Liver (tissue), 9 donors: ENCODE results near the gene PPP2R2D. TPM values are rescaled to one million over a fixed set of nuclear protein-coding genes. Genes with fewer than 3 reads are reported as not detected.

ENCODE experiments used
- DNase-seq: peaks from one replicate; pipeline ENCODE4 v3.0.0-alpha.2; 2017; ENCODE audit warnings: low spot score
- H3K27ac ChIP-seq, 2 donors: one replicate each; pipeline ENCODE4 v1.7.0; 2013; ENCODE audit warnings: inconsistent platforms in 2 of 2, low read length in 2 of 2, control low read depth in 1 of 2, low read depth in 1 of 2, mild to moderate bottlenecking in 1 of 2
- H3K27me3 ChIP-seq, 4 donors: one replicate each; pipeline versions ENCODE4 v1.6.1 to v1.7.0; 2013; ENCODE audit warnings: low read length in 3 of 4, inconsistent platforms in 1 of 4, mild to moderate bottlenecking in 1 of 4, moderate library complexity in 1 of 4; ENCODE audit not compliant: control insufficient read depth in 4 of 4, insufficient read depth in 4 of 4
- H3K36me3 ChIP-seq, 4 donors: one replicate each; pipeline versions ENCODE4 v1.6.1 to v1.7.0; 2013; ENCODE audit warnings: low read length in 3 of 4, mild to moderate bottlenecking in 3 of 4, low read depth in 1 of 4, moderate library complexity in 1 of 4; ENCODE audit not compliant: control insufficient read depth in 4 of 4, insufficient read depth in 3 of 4
- H3K4me1 ChIP-seq, 4 donors: one replicate each; pipeline versions ENCODE4 v1.6.1 to v1.7.0; 2013; ENCODE audit warnings: low read length in 3 of 4, mild to moderate bottlenecking in 3 of 4, moderate library complexity in 1 of 4; ENCODE audit not compliant: control insufficient read depth in 4 of 4, insufficient read depth in 4 of 4
- H3K4me3 ChIP-seq, 3 donors: one replicate each; pipeline versions ENCODE4 v1.6.1 to v1.7.0; 2013; ENCODE audit warnings: low read length in 3 of 3, control low read depth in 1 of 3, low read depth in 1 of 3, mild to moderate bottlenecking in 1 of 3
- H3K9ac ChIP-seq, 2 donors: one replicate each; pipeline ENCODE4 v1.7.0; 2013; ENCODE audit warnings: low read length in 2 of 2, mild to moderate bottlenecking in 2 of 2, moderate library complexity in 2 of 2, control low read depth in 1 of 2, low read depth in 1 of 2
- H3K9me3 ChIP-seq, 4 donors: one replicate each; pipeline versions ENCODE4 v1.6.1 to v1.7.0; 2013; ENCODE audit warnings: low read length in 3 of 4; ENCODE audit not compliant: control insufficient read depth in 4 of 4
- EGR1 ChIP-seq, 2 donors: IDR thresholded peaks; 2 replicates each; pipeline ENCODE4 v1.6.1; 2016 to 2018; ENCODE audit warnings: antibody characterized with exemption in 2 of 2, low read depth in 2 of 2
- FOXA1 ChIP-seq: IDR thresholded peaks from 2 replicates; pipeline ENCODE4 v1.6.1; 2016; ENCODE audit warnings: antibody characterized with exemption
- FOXA2 ChIP-seq: IDR thresholded peaks from 2 replicates; pipeline ENCODE4 v1.6.1; 2016; ENCODE audit warnings: antibody characterized with exemption
- GABPA ChIP-seq, 2 donors: IDR thresholded peaks in 1 of 2; conservative IDR thresholded peaks in 1 of 2; 2 replicates each; pipeline ENCODE4 v1.6.1; 2016; ENCODE audit warnings: antibody characterized with exemption in 2 of 2, mild to moderate bottlenecking in 1 of 2, moderate library complexity in 1 of 2
- HNF4A ChIP-seq, 2 donors: conservative IDR thresholded peaks; 2 replicates each; pipeline ENCODE4 v1.6.1; 2016; ENCODE audit warnings: antibody characterized with exemption in 2 of 2, mild to moderate bottlenecking in 2 of 2
- HNF4G ChIP-seq: IDR thresholded peaks from 2 replicates; pipeline ENCODE4 v1.6.1; 2016; ENCODE audit warnings: antibody characterized with exemption
- NR2F2 ChIP-seq: IDR thresholded peaks from 2 replicates; pipeline ENCODE4 v1.6.1; 2016; ENCODE audit warnings: antibody characterized with exemption
- RXRA ChIP-seq, 2 donors: IDR thresholded peaks; 2 replicates each; pipeline ENCODE4 v1.6.1; 2017 to 2018; ENCODE audit warnings: antibody characterized with exemption in 2 of 2, mild to moderate bottlenecking in 1 of 2
- SP1 ChIP-seq: IDR thresholded peaks from 2 replicates; pipeline ENCODE4 v1.6.1; 2018; ENCODE audit warnings: antibody characterized with exemption, mild to moderate bottlenecking
- TAF1 ChIP-seq: conservative IDR thresholded peaks from 2 replicates; pipeline ENCODE4 v1.6.1; 2016; ENCODE audit warnings: antibody characterized with exemption, mild to moderate bottlenecking
- YY1 ChIP-seq: IDR thresholded peaks from 2 replicates; pipeline ENCODE4 v1.6.1; 2016; ENCODE audit warnings: antibody characterized with exemption, mild to moderate bottlenecking
- WGBS: extraction: QIAGEN DNeasy Blood & Tissue Kit; methylation state at CpG from one replicate; pipeline ENCODE4 v1.1.7; 2013; 5-methylcytosine and 5-hydroxymethylcytosine counted together
- polyA plus RNA-seq, 2 donors: library from polyadenylated mRNA; stranded (reverse) in 1 of 2; unstranded in 1 of 2; fragments of 200-250 nt in 1 of 2; fragments of >200 nt in 1 of 2; fragmentation: Nextera tagmentation in 1 of 2; extraction: Ambion mirVana in 1 of 2; gene quantifications; one replicate each; pipeline versions ENCODE4 v1.2.1 to v1.2.3, GENCODE V29; 2013 to 2015
- total RNA-seq, 2 donors: library from RNA; depleted of rRNA; stranded (reverse); fragments of >200 nt; gene quantifications; one replicate each; pipeline ENCODE4 v1.2.3, GENCODE V29; 2014
- TF ChIP-seq, protein P1 (sequence below): IDR thresholded peaks from 2 replicates; pipeline ENCODE4 v1.6.1; 2016; ENCODE audit warnings: antibody characterized with exemption
- TF ChIP-seq, protein P2 (sequence below): IDR thresholded peaks from 2 replicates; pipeline ENCODE4 v1.6.1; 2016; ENCODE audit warnings: antibody characterized with exemption, mild to moderate bottlenecking
- TF ChIP-seq, protein P3 (sequence below): fragments of 150-350 bp; IDR thresholded peaks from 2 replicates; pipeline ENCODE4 v1.5.1; 2017; ENCODE audit warnings: improper control_type of control experiment, low read depth, low read length; ENCODE audit not compliant: missing input control
- TF ChIP-seq, protein P4 (sequence below): IDR thresholded peaks from 2 replicates; pipeline ENCODE4 v1.6.1; 2016; ENCODE audit warnings: antibody characterized with exemption
- donor health status: healthy.
- donor health status: healthy.
- donor health status: healthy.
- donor health status: healthy.
- donor health status: healthy.

PPP2R2D gene
- total and polyA plus RNA-seq, 4 donors: 5.9 to 20.5 (median 14.3) TPM

DNA sequence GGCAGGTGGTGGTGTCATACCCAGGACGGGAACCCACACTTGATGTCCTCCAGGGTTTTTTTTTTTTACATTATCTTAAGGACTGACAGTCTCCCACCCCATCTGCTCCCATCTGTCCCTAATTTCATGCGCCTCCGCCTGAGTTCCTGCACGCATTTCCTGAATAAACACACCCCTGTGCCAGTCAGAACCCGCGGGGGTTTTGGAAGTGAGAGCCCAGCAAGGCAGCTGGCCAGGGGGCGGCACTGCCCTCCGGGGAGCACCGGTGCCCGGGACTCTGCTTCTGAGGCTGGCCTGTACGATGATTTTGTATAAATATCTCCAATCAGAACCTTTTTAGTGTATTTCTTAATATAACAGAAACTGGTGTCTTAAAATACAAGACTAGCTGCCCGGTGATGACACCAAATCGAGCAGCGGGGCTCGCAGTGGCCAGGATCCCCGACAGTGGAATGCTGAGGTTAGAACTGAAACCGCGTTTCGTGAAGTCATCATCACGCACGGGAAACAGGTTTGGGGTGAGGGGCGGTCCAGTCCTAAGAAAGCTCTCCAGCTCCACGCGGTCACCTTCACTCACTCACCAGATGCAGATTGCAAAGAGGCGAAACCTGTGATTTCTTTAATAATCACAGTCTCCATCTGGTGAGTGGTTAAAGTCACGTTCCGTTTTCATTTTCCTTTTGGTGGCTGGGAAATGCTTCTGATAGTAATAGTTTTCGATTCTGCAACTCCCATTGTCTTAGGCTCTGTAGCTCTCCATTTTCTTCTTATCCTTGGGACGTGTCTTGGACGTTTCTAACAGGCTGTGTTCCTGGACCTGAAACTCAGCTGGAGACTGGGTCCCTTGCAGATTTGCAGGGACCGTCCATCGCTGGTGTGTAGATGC lies 61.2 kb downstream of the PPP2R2D start:
- peaks cover 0 to 14% (median 6%) of the 10 kb centered on the region in 4 donors for H3K36me3 ChIP-seq
- no peak overlapping the region for H3K4me3 ChIP-seq
- no peak for TF ChIP-seq EGR1 (IDR thresholded peaks at IDR 0.05; ENCODE audit: low read depth in 2 of 2)
- TF ChIP-seq HNF4A (conservative IDR thresholded peaks at IDR 0.05): no peak
- TF ChIP-seq GABPA (IDR thresholded peaks at IDR 0.05 in 1 of 2, conservative IDR thresholded peaks at IDR 0.05 in 1 of 2): no peak
- TF ChIP-seq NR2F2: no peak
- TF ChIP-seq, protein P1, sequence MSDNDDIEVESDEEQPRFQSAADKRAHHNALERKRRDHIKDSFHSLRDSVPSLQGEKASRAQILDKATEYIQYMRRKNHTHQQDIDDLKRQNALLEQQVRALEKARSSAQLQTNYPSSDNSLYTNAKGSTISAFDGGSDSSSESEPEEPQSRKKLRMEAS: no peak
- no peak for TF ChIP-seq FOXA2
- TF ChIP-seq TAF1: no peak
- TF ChIP-seq HNF4G: no peak
- no peak for TF ChIP-seq RXRA (IDR thresholded peaks at IDR 0.05)
- TF ChIP-seq FOXA1: no peak
- TF ChIP-seq, protein P2, sequence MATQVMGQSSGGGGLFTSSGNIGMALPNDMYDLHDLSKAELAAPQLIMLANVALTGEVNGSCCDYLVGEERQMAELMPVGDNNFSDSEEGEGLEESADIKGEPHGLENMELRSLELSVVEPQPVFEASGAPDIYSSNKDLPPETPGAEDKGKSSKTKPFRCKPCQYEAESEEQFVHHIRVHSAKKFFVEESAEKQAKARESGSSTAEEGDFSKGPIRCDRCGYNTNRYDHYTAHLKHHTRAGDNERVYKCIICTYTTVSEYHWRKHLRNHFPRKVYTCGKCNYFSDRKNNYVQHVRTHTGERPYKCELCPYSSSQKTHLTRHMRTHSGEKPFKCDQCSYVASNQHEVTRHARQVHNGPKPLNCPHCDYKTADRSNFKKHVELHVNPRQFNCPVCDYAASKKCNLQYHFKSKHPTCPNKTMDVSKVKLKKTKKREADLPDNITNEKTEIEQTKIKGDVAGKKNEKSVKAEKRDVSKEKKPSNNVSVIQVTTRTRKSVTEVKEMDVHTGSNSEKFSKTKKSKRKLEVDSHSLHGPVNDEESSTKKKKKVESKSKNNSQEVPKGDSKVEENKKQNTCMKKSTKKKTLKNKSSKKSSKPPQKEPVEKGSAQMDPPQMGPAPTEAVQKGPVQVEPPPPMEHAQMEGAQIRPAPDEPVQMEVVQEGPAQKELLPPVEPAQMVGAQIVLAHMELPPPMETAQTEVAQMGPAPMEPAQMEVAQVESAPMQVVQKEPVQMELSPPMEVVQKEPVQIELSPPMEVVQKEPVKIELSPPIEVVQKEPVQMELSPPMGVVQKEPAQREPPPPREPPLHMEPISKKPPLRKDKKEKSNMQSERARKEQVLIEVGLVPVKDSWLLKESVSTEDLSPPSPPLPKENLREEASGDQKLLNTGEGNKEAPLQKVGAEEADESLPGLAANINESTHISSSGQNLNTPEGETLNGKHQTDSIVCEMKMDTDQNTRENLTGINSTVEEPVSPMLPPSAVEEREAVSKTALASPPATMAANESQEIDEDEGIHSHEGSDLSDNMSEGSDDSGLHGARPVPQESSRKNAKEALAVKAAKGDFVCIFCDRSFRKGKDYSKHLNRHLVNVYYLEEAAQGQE: no peak
- TF ChIP-seq, protein P3, sequence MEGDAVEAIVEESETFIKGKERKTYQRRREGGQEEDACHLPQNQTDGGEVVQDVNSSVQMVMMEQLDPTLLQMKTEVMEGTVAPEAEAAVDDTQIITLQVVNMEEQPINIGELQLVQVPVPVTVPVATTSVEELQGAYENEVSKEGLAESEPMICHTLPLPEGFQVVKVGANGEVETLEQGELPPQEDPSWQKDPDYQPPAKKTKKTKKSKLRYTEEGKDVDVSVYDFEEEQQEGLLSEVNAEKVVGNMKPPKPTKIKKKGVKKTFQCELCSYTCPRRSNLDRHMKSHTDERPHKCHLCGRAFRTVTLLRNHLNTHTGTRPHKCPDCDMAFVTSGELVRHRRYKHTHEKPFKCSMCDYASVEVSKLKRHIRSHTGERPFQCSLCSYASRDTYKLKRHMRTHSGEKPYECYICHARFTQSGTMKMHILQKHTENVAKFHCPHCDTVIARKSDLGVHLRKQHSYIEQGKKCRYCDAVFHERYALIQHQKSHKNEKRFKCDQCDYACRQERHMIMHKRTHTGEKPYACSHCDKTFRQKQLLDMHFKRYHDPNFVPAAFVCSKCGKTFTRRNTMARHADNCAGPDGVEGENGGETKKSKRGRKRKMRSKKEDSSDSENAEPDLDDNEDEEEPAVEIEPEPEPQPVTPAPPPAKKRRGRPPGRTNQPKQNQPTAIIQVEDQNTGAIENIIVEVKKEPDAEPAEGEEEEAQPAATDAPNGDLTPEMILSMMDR: no peak
- TF ChIP-seq, protein P4, sequence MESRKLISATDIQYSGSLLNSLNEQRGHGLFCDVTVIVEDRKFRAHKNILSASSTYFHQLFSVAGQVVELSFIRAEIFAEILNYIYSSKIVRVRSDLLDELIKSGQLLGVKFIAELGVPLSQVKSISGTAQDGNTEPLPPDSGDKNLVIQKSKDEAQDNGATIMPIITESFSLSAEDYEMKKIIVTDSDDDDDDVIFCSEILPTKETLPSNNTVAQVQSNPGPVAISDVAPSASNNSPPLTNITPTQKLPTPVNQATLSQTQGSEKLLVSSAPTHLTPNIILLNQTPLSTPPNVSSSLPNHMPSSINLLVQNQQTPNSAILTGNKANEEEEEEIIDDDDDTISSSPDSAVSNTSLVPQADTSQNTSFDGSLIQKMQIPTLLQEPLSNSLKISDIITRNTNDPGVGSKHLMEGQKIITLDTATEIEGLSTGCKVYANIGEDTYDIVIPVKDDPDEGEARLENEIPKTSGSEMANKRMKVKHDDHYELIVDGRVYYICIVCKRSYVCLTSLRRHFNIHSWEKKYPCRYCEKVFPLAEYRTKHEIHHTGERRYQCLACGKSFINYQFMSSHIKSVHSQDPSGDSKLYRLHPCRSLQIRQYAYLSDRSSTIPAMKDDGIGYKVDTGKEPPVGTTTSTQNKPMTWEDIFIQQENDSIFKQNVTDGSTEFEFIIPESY: no peak
- 87% methylated on average over 32 of the region's 32 CpGs for WGBS
- no peaks in the 10 kb centered on the region for H3K4me1 ChIP-seq
- H3K9ac ChIP-seq: no peak overlapping the region
- no peak overlapping the region for H3K27ac ChIP-seq
- H3K9me3 ChIP-seq: no peaks in the 10 kb centered on the region
- H3K27me3 ChIP-seq: no peaks in the 10 kb centered on the region
- no peak for DNase-seq

DNA sequence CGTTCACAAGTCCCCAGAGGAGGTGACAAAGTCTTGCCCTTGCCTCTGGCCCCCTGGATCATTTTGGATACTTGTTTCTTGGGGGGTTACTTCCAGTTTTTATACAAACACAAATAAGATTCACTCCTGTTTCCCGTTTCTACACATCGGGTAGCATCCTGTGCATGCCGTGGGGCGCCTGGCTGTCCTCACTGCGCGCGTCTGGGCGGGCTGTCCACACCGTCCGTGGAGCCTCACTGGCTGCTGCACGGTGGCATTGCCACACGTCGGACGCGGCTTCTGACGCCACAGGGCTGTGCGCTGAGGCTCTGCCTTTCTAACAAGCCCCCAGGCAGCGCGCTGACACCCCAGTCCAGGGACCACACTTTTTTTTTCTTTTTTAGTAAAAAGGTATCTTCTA lies 62.5 kb downstream of the PPP2R2D start:
- DNase-seq: no peak
- no peak overlapping the region for H3K27ac ChIP-seq
- H3K27me3 ChIP-seq: no peaks in the 10 kb centered on the region
- peaks cover 1 to 12% (median 6%) of the 10 kb centered on the region in 4 donors for H3K36me3 ChIP-seq
- H3K9me3 ChIP-seq: no peaks in the 10 kb centered on the region
- H3K4me3 ChIP-seq: no peak overlapping the region
- H3K9ac ChIP-seq: no peak overlapping the region
- TF ChIP-seq SP1 (no peak), FOXA2 (no peak), YY1 (no peak)
- TF ChIP-seq, protein P1: no peak
- TF ChIP-seq, protein P4: no peak
- H3K4me1 ChIP-seq: no peaks in the 10 kb centered on the region
- WGBS: 94% methylated on average over 20 of the region's 20 CpGs
